Brain microvascular endothelial cell (primary cell): Measurements from ENCODE around the gene GPC5.

ENCODE experiments used
- DNase-seq: peaks from one replicate; pipeline ENCODE4 v3.0.0-alpha.2; 2020
- H3K27ac ChIP-seq: fragments of 250-450 bp; sonication (Bioruptor Pico); 2 replicates; pipeline ENCODE4 v1.5.1; 2020; ENCODE audit warnings: mild to moderate bottlenecking, moderate library complexity
- H3K27me3 ChIP-seq: fragments of 250-450 bp; sonication (Bioruptor Pico); replicated peaks from 2 replicates; pipeline ENCODE4 v1.5.1; 2020; ENCODE audit warnings: mild to moderate bottlenecking
- H3K36me3 ChIP-seq: fragments of 250-450 bp; sonication (Bioruptor Pico); replicated peaks from 2 replicates; pipeline ENCODE4 v1.5.1; 2020; ENCODE audit warnings: mild to moderate bottlenecking
- H3K4me3 ChIP-seq: 2 replicates; pipeline ENCODE4 v1.5.1; 2011; ENCODE audit warnings: low read depth, mild to moderate bottlenecking, control low read depth, low read length, moderate library complexity
- in situ Hi-C: cut with HindIII; loops from 2 replicates; pipeline ENCODE4 v1.10.0; 2017; ENCODE audit warnings: low sequenced_read_pairs, low pct_ligation_motif_present
- TF ChIP-seq, protein P1 (sequence below): IDR thresholded peaks from 2 replicates; pipeline ENCODE4 v1.5.1; 2011; ENCODE audit warnings: low read depth, mild to moderate bottlenecking, moderate library complexity, low read length, control low read depth, inconsistent platforms; ENCODE audit errors: missing control alignments

GPC5 gene

DNA sequence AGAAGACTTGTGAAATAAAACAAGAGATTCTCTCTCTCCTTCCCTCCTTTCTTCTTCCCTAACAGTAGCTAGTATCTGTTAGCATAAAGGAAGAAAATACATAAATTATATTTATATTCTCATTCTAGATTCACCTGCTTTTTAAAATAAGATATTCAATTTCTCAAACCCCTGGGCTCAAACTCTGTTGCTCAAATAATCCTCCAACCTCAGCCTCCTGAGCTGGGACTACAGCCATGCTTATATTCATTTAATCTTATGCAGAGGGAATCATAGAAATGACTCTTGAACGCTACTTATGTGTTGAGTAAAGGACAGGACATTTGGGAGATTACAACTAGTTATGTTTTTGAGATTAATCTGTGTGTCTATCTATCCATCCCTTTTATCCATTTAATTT is 56.2 kb downstream of the GPC5 start:
- DNase-seq = no peak
- Histone ChIP-seq H3K36me3 (no peaks in the 10 kb centered on the region), H3K4me3 (no peak overlapping the region), H3K27ac (no peak overlapping the region), H3K27me3 (no peaks in the 10 kb centered on the region)
- TF ChIP-seq, protein P1, sequence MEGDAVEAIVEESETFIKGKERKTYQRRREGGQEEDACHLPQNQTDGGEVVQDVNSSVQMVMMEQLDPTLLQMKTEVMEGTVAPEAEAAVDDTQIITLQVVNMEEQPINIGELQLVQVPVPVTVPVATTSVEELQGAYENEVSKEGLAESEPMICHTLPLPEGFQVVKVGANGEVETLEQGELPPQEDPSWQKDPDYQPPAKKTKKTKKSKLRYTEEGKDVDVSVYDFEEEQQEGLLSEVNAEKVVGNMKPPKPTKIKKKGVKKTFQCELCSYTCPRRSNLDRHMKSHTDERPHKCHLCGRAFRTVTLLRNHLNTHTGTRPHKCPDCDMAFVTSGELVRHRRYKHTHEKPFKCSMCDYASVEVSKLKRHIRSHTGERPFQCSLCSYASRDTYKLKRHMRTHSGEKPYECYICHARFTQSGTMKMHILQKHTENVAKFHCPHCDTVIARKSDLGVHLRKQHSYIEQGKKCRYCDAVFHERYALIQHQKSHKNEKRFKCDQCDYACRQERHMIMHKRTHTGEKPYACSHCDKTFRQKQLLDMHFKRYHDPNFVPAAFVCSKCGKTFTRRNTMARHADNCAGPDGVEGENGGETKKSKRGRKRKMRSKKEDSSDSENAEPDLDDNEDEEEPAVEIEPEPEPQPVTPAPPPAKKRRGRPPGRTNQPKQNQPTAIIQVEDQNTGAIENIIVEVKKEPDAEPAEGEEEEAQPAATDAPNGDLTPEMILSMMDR = no peak
- in situ Hi-C loops = no loop called here

DNA sequence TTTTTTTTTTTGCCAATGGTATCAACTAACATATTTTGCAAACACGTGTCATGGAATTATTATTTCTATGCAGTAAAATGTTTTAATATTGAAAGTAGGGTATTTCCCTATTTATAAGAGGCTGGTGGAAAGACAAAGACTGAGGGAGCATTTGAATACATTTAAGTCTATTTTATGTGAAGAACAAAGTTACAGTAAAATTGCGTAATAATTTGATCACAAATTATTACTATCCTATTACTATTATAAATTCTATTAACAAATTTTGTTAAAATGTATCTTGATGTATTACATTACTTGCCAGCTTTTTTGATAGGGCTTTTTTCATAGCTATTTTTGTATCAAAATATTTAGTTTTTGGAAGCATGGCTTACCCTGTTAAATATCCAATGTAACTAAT is 58.4 kb downstream of the GPC5 start:
- no peaks in the 10 kb centered on the region for H3K27me3 ChIP-seq
- in situ Hi-C loops = no loop called here
- DNase-seq = no peak
- TF ChIP-seq, protein P1 = no peak
- H3K4me3 ChIP-seq = no peak overlapping the region
- no peak overlapping the region for H3K27ac ChIP-seq
- H3K36me3 ChIP-seq = no peaks in the 10 kb centered on the region

- TF ChIP-seq, protein P1 = no peak
- Histone ChIP-seq H3K36me3 (no peaks in the 10 kb centered on the region), H3K4me3 (no peak overlapping the region), H3K27me3 (no peaks in the 10 kb centered on the region), H3K27ac (no peak overlapping the region)
- no peak for DNase-seq
- in situ Hi-C loops = no loop called here
Observed at GRCh38 chr13:91459485-91459884, 61.1 kb downstream of the GPC5 start.

- TF ChIP-seq, protein P1 = no peak
- Histone ChIP-seq H3K4me3 (no peak overlapping the region), H3K36me3 (no peaks in the 10 kb centered on the region), H3K27ac (no peak overlapping the region), H3K27me3 (no peaks in the 10 kb centered on the region)
- in situ Hi-C loops = no loop called here
- no peak for DNase-seq
Observed at GRCh38 chr13:91464336-91464735, 65.9 kb downstream of the GPC5 start.

- no peaks in the 10 kb centered on the region for H3K27me3 ChIP-seq
- in situ Hi-C loops = no loop called here
- H3K4me3 ChIP-seq = no peak overlapping the region
- TF ChIP-seq, protein P1 = no peak
- no peak overlapping the region for H3K27ac ChIP-seq
- H3K36me3 ChIP-seq = no peaks in the 10 kb centered on the region
- no peak for DNase-seq
Observed at GRCh38 chr13:91467236-91467635, 68.8 kb downstream of the GPC5 start.

- Histone ChIP-seq H3K36me3 (no peaks in the 10 kb centered on the region), H3K4me3 (no peak overlapping the region), H3K27ac (no peak overlapping the region), H3K27me3 (no peaks in the 10 kb centered on the region)
- TF ChIP-seq, protein P1 = no peak
- in situ Hi-C loops = no loop called here
- DNase-seq = no peak
Observed at GRCh38 chr13:91468301-91468700, 69.9 kb downstream of the GPC5 start.
